SK-N-SH (cell line): ENCODE results near the gene SH3BGRL3. TPM values are rescaled to one million over a fixed set of nuclear protein-coding genes. Genes with fewer than 3 reads are reported as not detected.

Experiments
- CTCF ChIA-PET: fragments of 300-600, 350-600 bp; formaldehyde crosslinking; extraction: SDS; loops from one replicate; lab custom pipeline; 2021; lab: Yijun Ruan, JAX
- POLR2A ChIA-PET: fragments of 350-600 bp; sonication (Branson Sonifier 250); formaldehyde crosslinking; extraction: SDS; loops from one replicate; lab custom pipeline; 2020; ENCODE audit warnings: antibody characterized with exemption, inconsistent platforms; lab: Yijun Ruan, JAX
- DNase-seq: peaks from one replicate; pipeline ENCODE4 v3.0.0; 2012
- H2AFZ ChIP-seq: fragments of 200-600 bp; sonication (generic); 2 replicates; pipeline ENCODE4 v1.8.1; 2016; ENCODE audit warnings: antibody characterized with exemption, mild to moderate bottlenecking, low read depth
- H3F3A ChIP-seq: fragments of 200-600 bp; sonication (generic); replicated peaks from 2 replicates; pipeline ENCODE3; 2016; ENCODE audit warnings: antibody characterized with exemption, mild to moderate bottlenecking; ENCODE audit not compliant: insufficient read depth
- H3K27ac ChIP-seq, 2 experiments: fragments of 200-500 bp in 1 of 2; fragments of 200-600 bp in 1 of 2; sonication (Bioruptor generic) in 1 of 2; sonication (generic), shearing (Covaris generic) in 1 of 2; 2 replicates each; pipeline versions ENCODE4 v1.5.1 to v1.6.1; 2014 to 2016; ENCODE audit warnings: low read depth in 2 of 2, inconsistent platforms in 1 of 2, low read length in 1 of 2, mild to moderate bottlenecking in 1 of 2, mixed read lengths in 1 of 2
- H3K27me3 ChIP-seq: fragments of 200-600 bp; sonication (generic), shearing (Covaris generic); 2 replicates; pipeline ENCODE4 v1.6.1; 2016; ENCODE audit warnings: mixed run types; ENCODE audit not compliant: insufficient read depth
- H3K36me3 ChIP-seq, 2 experiments: fragments of 200-500 bp in 1 of 2; fragments of 200-600 bp in 1 of 2; sonication (Bioruptor generic) in 1 of 2; sonication (generic) in 1 of 2; replicated peaks in 1 of 2; 2 replicates each; pipeline versions ENCODE3 to v1.5.1; 2014 to 2016; ENCODE audit warnings: low read length in 1 of 2, mild to moderate bottlenecking in 1 of 2; ENCODE audit not compliant: insufficient read depth in 2 of 2, control insufficient read depth in 1 of 2
- H3K4me1 ChIP-seq, 2 experiments: fragments of 200-500 bp in 1 of 2; fragments of 200-600 bp in 1 of 2; sonication (Bioruptor generic) in 1 of 2; sonication (generic), shearing (Covaris generic) in 1 of 2; 2 replicates each; pipeline versions ENCODE4 v1.5.1 to v1.6.1; 2014 to 2016; ENCODE audit warnings: low read depth in 1 of 2, low read length in 1 of 2, mixed run types in 1 of 2; ENCODE audit not compliant: insufficient read depth in 2 of 2, control insufficient read depth in 1 of 2
- H3K4me2 ChIP-seq: fragments of 200-600 bp; sonication (generic), shearing (Covaris generic); 2 replicates; pipeline ENCODE4 v1.6.1; 2017; ENCODE audit warnings: mixed run types
- H3K4me3 ChIP-seq, 2 experiments: fragments of 200-500 bp in 1 of 2; fragments of 200-600 bp in 1 of 2; sonication (Bioruptor generic) in 1 of 2; sonication (generic), shearing (Covaris generic) in 1 of 2; 2 replicates each; pipeline versions ENCODE4 v1.5.1 to v1.8.1; 2014 to 2016; ENCODE audit warnings: low read depth in 2 of 2, inconsistent platforms in 1 of 2, low read length in 1 of 2, mild to moderate bottlenecking in 1 of 2, mixed read lengths in 1 of 2, moderate library complexity in 1 of 2
- H3K79me2 ChIP-seq: fragments of 200-600 bp; sonication (generic); 2 replicates; pipeline ENCODE4 v1.8.1; 2017; ENCODE audit warnings: mild to moderate bottlenecking; ENCODE audit not compliant: insufficient read depth
- H3K9ac ChIP-seq: fragments of 200-600 bp; sonication (generic); 2 replicates; pipeline ENCODE4 v1.6.1; 2017; ENCODE audit warnings: mixed run types
- H3K9me2 ChIP-seq: fragments of 200-600 bp; sonication (generic); 2 replicates; pipeline ENCODE4 v1.6.1; 2017; ENCODE audit warnings: mixed run types
- H3K9me3 ChIP-seq: fragments of 200-600 bp; sonication (generic); 2 replicates; pipeline ENCODE4 v1.6.1; 2017; ENCODE audit warnings: mixed run types, mild to moderate bottlenecking, moderate library complexity
- H4K20me1 ChIP-seq: fragments of 200-600 bp; sonication (generic); 2 replicates; pipeline ENCODE4 v1.6.1; 2017; ENCODE audit warnings: mild to moderate bottlenecking, mixed run types; ENCODE audit not compliant: insufficient read depth
- CHD2 ChIP-seq: fragments of 150-350 bp; IDR thresholded peaks from 2 replicates; pipeline ENCODE4 v1.6.1; 2018; ENCODE audit warnings: low read length; ENCODE audit not compliant: partially characterized antibody
- CTCF ChIP-seq: fragments of 200-600 bp; sonication (generic); IDR thresholded peaks from 2 replicates; pipeline ENCODE4 v1.6.1; 2017; ENCODE audit warnings: antibody characterized with exemption, mild to moderate bottlenecking, moderate library complexity
- ELF1 ChIP-seq: IDR thresholded peaks from 2 replicates; pipeline ENCODE4 v1.4.0; 2012
- EZH2phosphoT487 ChIP-seq: fragments of 200-600 bp; sonication (generic); IDR thresholded peaks from 2 replicates; pipeline ENCODE4 v1.6.1; 2017; ENCODE audit warnings: low read depth, mixed run types, mild to moderate bottlenecking, antibody characterized with exemption, moderate library complexity, borderline replicate concordance
- FOSL2 ChIP-seq: IDR thresholded peaks from 2 replicates; pipeline ENCODE4 v1.4.0; 2012; ENCODE audit warnings: low read depth, mild to moderate bottlenecking, moderate library complexity, borderline replicate concordance
- FOXJ3 ChIP-seq: sonication (generic); formaldehyde crosslinking; IDR thresholded peaks from 2 replicates; pipeline ENCODE4 v1.5.1; 2020; ENCODE audit warnings: mild to moderate bottlenecking, missing genetic modification reagents
- GATA2 ChIP-seq: sonication (generic); formaldehyde crosslinking; IDR thresholded peaks from 2 replicates; pipeline ENCODE4 v1.5.0; 2020; ENCODE audit warnings: mild to moderate bottlenecking, missing genetic modification reagents
- IRF3 ChIP-seq: fragments of 150-350 bp; IDR thresholded peaks from 2 replicates; pipeline ENCODE4 v1.6.1; 2016; ENCODE audit warnings: mild to moderate bottlenecking, low read depth, low read length
- JUND ChIP-seq: IDR thresholded peaks from 2 replicates; pipeline ENCODE4 v1.4.0; 2012
- MAX ChIP-seq: IDR thresholded peaks from 2 replicates; pipeline ENCODE4 v1.4.0; 2012; ENCODE audit warnings: low read depth
- RFX5 ChIP-seq: IDR thresholded peaks from 2 replicates; pipeline ENCODE4 v1.6.1; 2012; ENCODE audit warnings: mild to moderate bottlenecking, improper control_type of control experiment, low read length
- RXRA ChIP-seq: IDR thresholded peaks from 2 replicates; pipeline ENCODE4 v1.4.0; 2012; ENCODE audit warnings: low read depth, mild to moderate bottlenecking, borderline replicate concordance
- SMC3 ChIP-seq: IDR thresholded peaks from 2 replicates; pipeline ENCODE4 v1.6.1; 2012; ENCODE audit warnings: low read depth, low read length, improper control_type of control experiment
- TAF1 ChIP-seq: IDR thresholded peaks from 2 replicates; pipeline ENCODE4 v1.6.1; 2012; ENCODE audit warnings: low read depth, mild to moderate bottlenecking, low read length, moderate library complexity, borderline replicate concordance
- USF1 ChIP-seq: IDR thresholded peaks from 2 replicates; pipeline ENCODE4 v1.4.0; 2012; ENCODE audit warnings: low read depth, borderline replicate concordance
- USF2 ChIP-seq: fragments of 150-350 bp; IDR thresholded peaks from 2 replicates; pipeline ENCODE4 v1.6.1; 2017; ENCODE audit warnings: antibody characterized with exemption, low read length, low read depth, borderline replicate concordance
- WGBS: methylation state at CpG from one replicate; pipeline ENCODE4 v1.1.6; 2017; ENCODE audit warnings: low lambda C conversion rate; 5-methylcytosine and 5-hydroxymethylcytosine counted together
- polyA plus RNA-seq, 3 experiments: library from polyadenylated mRNA; depleted of rRNA; stranded (reverse); fragments of >200 nt; gene quantifications; 2 replicates each; pipeline ENCODE4 v1.2.3, GENCODE V29; 2012

Gene SH3BGRL3
- polyA plus RNA-seq, 1 of the 3 experiments (the other 2 are of a cell fraction) = 202 TPM

GRCh38 chr1:26322042-26322331, 42.1 kb downstream of the SH3BGRL3 start:
- Histone ChIP-seq H3F3A (no peaks in the 10 kb centered on the region), H3K27ac (no peak overlapping the region), H3K4me1 (peaks cover 0 to 3% of the 10 kb centered on the region in 2 experiments; a peak in 1 of 4 replicates), H3K4me3 (no peak overlapping the region), H3K4me2 (no peak overlapping the region), H4K20me1 (no peaks in the 10 kb centered on the region), H3K9me3 (no peaks in the 10 kb centered on the region), H2AFZ (no peak overlapping the region), H3K79me2 (no peaks in the 10 kb centered on the region), H3K9me2 (no peaks in the 10 kb centered on the region), H3K9ac (no peak overlapping the region), H3K36me3 (no peaks in the 10 kb centered on the region), H3K27me3 (no peaks in the 10 kb centered on the region)
- TF ChIP-seq RXRA (no peak), USF2 (no peak), MAX (no peak), FOSL2 (no peak), ELF1 (no peak), CHD2 (no peak), RFX5 (no peak), USF1 (no peak), JUND (no peak), IRF3 (no peak), CTCF (no peak), SMC3 (no peak), GATA2 (CRISPR knock-in tag) (no peak), TAF1 (no peak), EZH2phosphoT487 (no peak), FOXJ3 (CRISPR knock-in tag) (no peak)
- ChIA-PET POLR2A (interaction anchor here (0.9 to 1.3 kb wide), 2 partner anchors 42 to 149 kb away, joined by 3 to 5 read pairs; partner anchors contain the start of gene SH3BGRL3), CTCF (interaction anchor here (0.6 to 10.4 kb wide), 55 partner anchors 9 to 427 kb away, joined by 3 to 213 read pairs (median 4); partner anchors contain the start of genes CEP85, CRYBG2, PDIK1L and SH3BGRL3)
- DNase-seq = no peak
- 40% methylated on average over 10 of the region's 10 CpGs for WGBS
